Measurements from ENCODE around the gene PNPLA5.

Gene PNPLA5

GRCh38 chr22:43844560-43845545, 47.0 kb downstream of the PNPLA5 start:
- WGBS, 2 donors (ENCODE audit: extremely low coverage in 2 of 2, insufficient read length in 2 of 2, insufficient replicate concordance in 1 of 2): no CpG with 5 or more reads among the region's 31 CpGs

GRCh38 chr22:43843783-43844530, 47.9 kb downstream of the PNPLA5 start:
- Histone ChIP-seq H2BK15ac (ENCODE audit: low read length) (no peak overlapping the region), H4K8ac (ENCODE audit: low read depth, low read length) (no peak overlapping the region), H3K4me1 (ENCODE audit: control insufficient read depth in 2 of 2, insufficient read depth in 1 of 2, low read depth in 1 of 2, low read length in 2 of 2) (peaks cover 0 to 2% of the 10 kb centered on the region in 2 donors), H3K14ac (ENCODE audit: low read length) (no peak overlapping the region), H3K27me3 (ENCODE audit: control insufficient read depth in 3 of 3, insufficient read depth in 3 of 3, low read depth in 1 of 3, low read length in 3 of 3) (no peaks in the 10 kb centered on the region), H3K4me2 (ENCODE audit: insufficient read depth, low read length, poor library complexity, severe bottlenecking) (no peak overlapping the region), H3K27ac (replicated peaks; ENCODE audit: low read length) (no peak overlapping the region), H2BK120ac (ENCODE audit: low read depth, low read length) (peak overlapping the region; percentile 41), H3K36me3 (replicated peaks in 1 of 2; ENCODE audit: control insufficient read depth in 2 of 2, insufficient read depth in 2 of 2, low read length in 2 of 2) (peaks cover 0 to 4% of the 10 kb centered on the region in 2 donors), H3K4ac (ENCODE audit: low read length) (no peak overlapping the region), H3K23ac (ENCODE audit: low read depth, low read length, poor library complexity) (no peak overlapping the region), H2BK12ac (ENCODE audit: low read length) (no peak overlapping the region), H4K91ac (ENCODE audit: low read depth, low read length, poor library complexity) (no peak overlapping the region), H3K4me3 (ENCODE audit: low read length in 2 of 2) (no peak overlapping the region), H3K9me3 (replicated peaks in 1 of 2; ENCODE audit: control insufficient read depth in 2 of 2, insufficient read depth in 1 of 2, low read depth in 1 of 2, low read length in 2 of 2) (peaks cover 0 to 2% of the 10 kb centered on the region in 2 donors), H3K9ac (ENCODE audit: low read depth, low read length, poor library complexity) (no peak overlapping the region), H2AFZ (ENCODE audit: low read length) (no peak overlapping the region), H2AK5ac (ENCODE audit: low read depth, low read length) (no peak overlapping the region), H3K18ac (ENCODE audit: low read length) (peak overlapping the region; percentile 59), H3K79me1 (ENCODE audit: low read depth, low read length) (peaks cover 10% of the 10 kb centered on the region), H2BK5ac (ENCODE audit: low read length) (peak overlapping the region; percentile 27)
- DNase-seq (ENCODE audit: low spot score): no peak
- no CpG with 5 or more reads among the region's 21 CpGs for WGBS, 2 donors (ENCODE audit: extremely low coverage in 2 of 2, insufficient read length in 2 of 2, insufficient replicate concordance in 1 of 2)

More at GRCh38 chr22:43844560-43845545, 47.0 kb downstream of the PNPLA5 start:
- Histone ChIP-seq H3K9ac (ENCODE audit: low read depth, low read length, poor library complexity) (peak overlapping the region; percentile 63), H3K14ac (ENCODE audit: low read length) (peak overlapping the region; percentile 63), H3K9me3 (replicated peaks in 1 of 2; ENCODE audit: control insufficient read depth in 2 of 2, insufficient read depth in 1 of 2, low read depth in 1 of 2, low read length in 2 of 2) (peaks cover 0 to 2% of the 10 kb centered on the region in 2 donors), H3K27ac (replicated peaks; ENCODE audit: low read length) (no peak overlapping the region), H3K23ac (ENCODE audit: low read depth, low read length, poor library complexity) (peak overlapping the region; percentile 70), H3K79me1 (ENCODE audit: low read depth, low read length) (peaks cover 10% of the 10 kb centered on the region), H2BK5ac (ENCODE audit: low read length) (peak overlapping the region; percentile 27), H2AFZ (ENCODE audit: low read length) (no peak overlapping the region), H3K4me3 (ENCODE audit: low read length in 2 of 2) (no peak overlapping the region), H4K91ac (ENCODE audit: low read depth, low read length, poor library complexity) (no peak overlapping the region), H3K36me3 (replicated peaks in 1 of 2; ENCODE audit: control insufficient read depth in 2 of 2, insufficient read depth in 2 of 2, low read length in 2 of 2) (no peaks in the 10 kb centered on the region), H4K8ac (ENCODE audit: low read depth, low read length) (no peak overlapping the region), H2BK15ac (ENCODE audit: low read length) (no peak overlapping the region), H3K4me2 (ENCODE audit: insufficient read depth, low read length, poor library complexity, severe bottlenecking) (no peak overlapping the region), H3K4ac (ENCODE audit: low read length) (peak overlapping the region; percentile 86), H3K18ac (ENCODE audit: low read length) (peak overlapping the region; percentile 44), H3K4me1 (ENCODE audit: control insufficient read depth in 2 of 2, insufficient read depth in 1 of 2, low read depth in 1 of 2, low read length in 2 of 2) (peaks cover 0 to 2% of the 10 kb centered on the region in 2 donors), H2AK5ac (ENCODE audit: low read depth, low read length) (peak overlapping the region; percentile 87), H2BK12ac (ENCODE audit: low read length) (peak overlapping the region; percentile 41), H2BK120ac (ENCODE audit: low read depth, low read length) (peak overlapping the region; percentile 41), H3K27me3 (ENCODE audit: control insufficient read depth in 3 of 3, insufficient read depth in 3 of 3, low read depth in 1 of 3, low read length in 3 of 3) (no peaks in the 10 kb centered on the region)
- no peak for DNase-seq (ENCODE audit: low spot score)

DNA sequence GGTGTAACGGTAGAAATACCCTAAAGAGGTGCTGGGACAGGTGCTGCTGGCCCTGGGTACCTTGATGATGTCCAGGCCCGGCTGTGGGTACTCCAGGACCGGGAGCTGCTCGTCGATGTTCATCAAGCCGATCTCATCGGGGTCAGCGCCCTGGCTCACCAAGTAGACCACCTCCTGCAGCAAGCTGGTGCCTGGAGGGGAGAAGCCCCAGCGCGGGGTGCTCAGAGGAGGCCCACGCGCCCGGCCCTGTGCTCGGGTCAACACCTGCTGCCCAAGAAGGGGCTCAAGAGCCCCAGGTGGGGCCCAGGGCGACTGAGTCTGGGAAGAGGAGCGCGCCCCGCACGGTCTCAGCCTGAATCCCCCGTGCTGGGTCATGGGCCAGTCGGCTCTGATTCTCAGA, 50.1 kb downstream of the PNPLA5 start:
- DNase-seq (ENCODE audit: low spot score): no peak
- Histone ChIP-seq H3K79me1 (ENCODE audit: low read depth, low read length) (peaks cover 5% of the 10 kb centered on the region), H2BK12ac (ENCODE audit: low read length) (no peak overlapping the region), H3K4ac (ENCODE audit: low read length) (no peak overlapping the region), H3K36me3 (replicated peaks in 1 of 2; ENCODE audit: control insufficient read depth in 2 of 2, insufficient read depth in 2 of 2, low read length in 2 of 2) (peaks cover 2 to 25% of the 10 kb centered on the region in 2 donors), H3K27ac (replicated peaks; ENCODE audit: low read length) (no peak overlapping the region), H3K14ac (ENCODE audit: low read length) (no peak overlapping the region), H2AFZ (ENCODE audit: low read length) (no peak overlapping the region), H2BK5ac (ENCODE audit: low read length) (no peak overlapping the region), H4K8ac (ENCODE audit: low read depth, low read length) (peak overlapping the region; percentile 48), H2AK5ac (ENCODE audit: low read depth, low read length) (peak overlapping the region; percentile 56), H3K23ac (ENCODE audit: low read depth, low read length, poor library complexity) (no peak overlapping the region), H2BK15ac (ENCODE audit: low read length) (no peak overlapping the region), H3K4me3 (ENCODE audit: low read length in 2 of 2) (no peak overlapping the region), H3K4me2 (ENCODE audit: insufficient read depth, low read length, poor library complexity, severe bottlenecking) (no peak overlapping the region), H3K4me1 (ENCODE audit: control insufficient read depth in 2 of 2, insufficient read depth in 1 of 2, low read depth in 1 of 2, low read length in 2 of 2) (peaks cover 0 to 2% of the 10 kb centered on the region in 2 donors), H2BK120ac (ENCODE audit: low read depth, low read length) (no peak overlapping the region), H3K9ac (ENCODE audit: low read depth, low read length, poor library complexity) (no peak overlapping the region), H4K91ac (ENCODE audit: low read depth, low read length, poor library complexity) (no peak overlapping the region), H3K27me3 (ENCODE audit: control insufficient read depth in 3 of 3, insufficient read depth in 3 of 3, low read depth in 1 of 3, low read length in 3 of 3) (no peaks in the 10 kb centered on the region), H3K9me3 (replicated peaks in 1 of 2; ENCODE audit: control insufficient read depth in 2 of 2, insufficient read depth in 1 of 2, low read depth in 1 of 2, low read length in 2 of 2) (peaks cover 0 to 2% of the 10 kb centered on the region in 2 donors), H3K18ac (ENCODE audit: low read length) (no peak overlapping the region)
- no CpG with 5 or more reads among the region's 21 CpGs for WGBS, 2 donors (ENCODE audit: extremely low coverage in 2 of 2, insufficient read length in 2 of 2, insufficient replicate concordance in 1 of 2)

All from neuronal stem cell (in vitro differentiated cells).